HG03135 (cell line): Measurements from ENCODE around the gene LCMT2.

ENCODE experiments used
- ATAC-seq: cut with Tn5 transposase; IDR thresholded peaks from one replicate; pipeline ENCODE4 v1.9.1; 2021; ENCODE audit warnings: mild to moderate bottlenecking, moderate library complexity; ENCODE audit not compliant: unreplicated experiment

Gene LCMT2

GRCh38 chr15:43276563-43277200 lies 53.7 kb downstream of the LCMT2 start:
- ATAC-seq = no peak

- no peak for ATAC-seq
Observed at GRCh38 chr15:43275740-43276562, 54.4 kb downstream of the LCMT2 start.

- no peak for ATAC-seq
Observed at GRCh38 chr15:43274136-43274535, 56.2 kb downstream of the LCMT2 start.
